ENCODE results near the gene TOX4. TPM values are rescaled to one million over a fixed set of nuclear protein-coding genes. Genes with fewer than 3 reads are reported as not detected.
A peak's percentile ranks its signal among the peaks of the same experiment; 100 is the strongest.
"Not testable (repeated sequence)": the region's sequence is repeated elsewhere in the genome, so short reads cannot be mapped to it uniquely, and the experiment has no call there.

The TOX4 gene
- total RNA-seq, 1 donor, result 36.9 TPM

- no peak for DNase-seq (ENCODE audit: low read depth in 2 of 3, low spot score in 2 of 3)
Observed at GRCh38 chr14:21528381-21529348, 51.7 kb downstream of the TOX4 start.

DNA sequence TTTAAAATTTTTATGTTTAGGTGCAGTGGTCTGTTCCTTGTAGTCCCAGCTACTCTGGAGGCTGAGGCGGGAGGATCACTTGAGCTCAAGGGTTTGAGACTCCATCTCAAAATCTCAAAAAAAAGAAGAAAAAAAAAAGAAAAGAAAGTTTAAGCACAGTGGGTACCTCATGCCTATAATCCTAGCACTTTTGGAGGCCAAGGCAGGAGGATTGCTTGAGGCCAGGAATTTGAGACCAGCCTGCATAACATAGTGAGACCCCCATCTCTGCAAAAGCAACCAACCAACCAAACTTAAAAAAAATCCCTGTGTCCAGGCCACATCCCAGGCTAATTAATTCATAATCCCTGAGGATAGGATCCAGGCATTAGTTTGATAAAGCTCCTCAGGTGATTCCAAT, 52.5 kb downstream of the TOX4 start:
- no peak for DNase-seq (ENCODE audit: low read depth in 2 of 3, low spot score in 2 of 3)

- no peak for DNase-seq (ENCODE audit: low read depth in 2 of 3, low spot score in 2 of 3)
Observed at GRCh38 chr14:21533294-21533693, 56.3 kb downstream of the TOX4 start.

DNA sequence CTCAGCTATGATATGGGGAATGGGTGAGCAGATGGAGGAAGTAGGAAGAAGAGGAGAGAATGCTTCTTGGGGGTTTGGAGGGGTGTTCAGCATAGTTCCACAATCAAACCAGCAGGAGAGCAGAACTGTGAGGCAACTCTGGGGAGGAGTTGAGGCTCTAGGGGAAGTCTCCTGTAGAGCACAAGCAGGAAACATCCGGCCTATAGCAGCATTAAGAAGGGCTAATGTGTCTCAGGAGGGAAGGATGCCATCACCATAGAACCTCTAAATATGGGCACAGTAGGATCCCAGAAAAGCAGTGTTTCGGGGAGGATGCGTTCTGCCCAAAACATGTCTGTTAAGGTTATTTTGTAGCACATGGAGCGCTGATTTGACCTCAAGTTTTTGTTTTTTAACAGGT, 57.6 kb downstream of the TOX4 start:
- peak in 1 of 3 donors; percentile 39 for DNase-seq (ENCODE audit: low read depth in 2 of 3, low spot score in 2 of 3)

GRCh38 chr14:21535545-21536417, 58.8 kb downstream of the TOX4 start:
- DNase-seq (ENCODE audit: low read depth in 2 of 3, low spot score in 2 of 3), result no peak

DNA sequence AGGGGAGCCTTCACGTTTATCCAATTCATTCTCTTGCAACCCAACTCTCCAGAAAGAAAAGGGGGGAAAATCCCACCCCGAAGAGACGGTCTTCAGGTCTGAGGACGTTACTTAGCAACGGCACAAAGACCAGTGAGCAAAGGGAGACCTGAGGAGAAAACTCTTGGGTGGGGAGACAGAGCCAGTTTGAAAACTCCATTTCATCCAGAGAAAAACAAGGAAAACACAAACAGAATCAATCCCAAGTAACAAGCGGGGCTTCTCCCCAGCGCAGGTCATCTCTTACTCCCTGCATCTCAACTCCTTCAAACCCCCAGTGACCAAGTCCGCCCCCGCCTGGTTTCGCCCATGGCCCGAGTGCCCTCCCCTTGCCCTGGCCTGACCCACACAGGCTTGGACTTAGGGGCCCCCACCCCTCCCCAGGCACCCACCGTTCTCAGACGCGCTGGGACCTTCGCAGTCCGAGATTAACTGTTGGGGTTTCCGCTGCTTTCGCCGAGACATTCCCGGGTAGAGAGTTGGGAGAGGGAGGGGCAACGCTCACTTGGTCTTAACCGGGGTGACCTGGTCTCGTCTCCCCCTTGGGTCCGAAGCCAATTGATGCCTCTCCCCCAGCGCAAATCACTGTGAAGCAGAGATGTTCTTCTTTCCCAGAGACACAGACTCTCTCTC, 59.6 kb downstream of the TOX4 start:
- no peak for DNase-seq (ENCODE audit: low read depth in 2 of 3, low spot score in 2 of 3)

GRCh38 chr14:21537090-21537424, 60.1 kb downstream of the TOX4 start:
- DNase-seq (ENCODE audit: low read depth in 2 of 3, low spot score in 2 of 3), result no peak

DNA sequence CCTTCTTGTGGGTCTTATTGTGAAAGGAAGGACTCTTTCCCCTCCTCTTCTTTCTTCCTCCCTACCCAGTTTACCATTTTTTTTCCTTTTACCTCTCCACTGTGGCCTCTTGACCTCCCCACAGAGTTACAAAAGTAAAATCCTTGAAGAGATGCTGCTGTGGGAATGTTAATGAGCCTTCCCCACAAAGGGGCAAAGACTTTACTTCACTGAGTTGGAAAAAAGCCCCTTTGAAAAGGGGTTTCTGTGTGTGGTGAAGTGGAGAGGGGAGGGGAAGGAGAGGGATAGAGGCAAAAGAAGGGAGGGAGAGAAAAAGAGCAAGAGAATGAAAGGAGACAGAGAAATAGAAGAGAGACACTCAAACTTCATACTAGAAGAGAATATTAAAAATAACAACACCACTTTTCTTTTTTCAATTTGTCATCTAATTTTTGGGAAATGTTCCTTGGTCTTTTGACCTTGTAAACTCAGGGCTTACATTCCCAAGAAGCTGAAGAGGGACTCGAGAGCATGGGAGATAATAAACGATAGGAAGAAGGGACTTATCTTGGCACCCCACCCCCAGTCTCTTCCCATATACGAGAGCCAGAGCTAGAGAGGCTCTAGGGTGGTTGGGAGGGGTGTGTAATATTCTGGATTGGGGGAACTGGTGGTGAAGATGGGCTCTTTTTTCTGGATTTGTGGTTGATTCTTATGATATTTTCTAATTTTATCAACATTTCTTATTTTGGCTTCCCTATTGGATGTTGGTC, 62.4 kb downstream of the TOX4 start:
- no peak for DNase-seq (ENCODE audit: low read depth in 2 of 3, low spot score in 2 of 3)

GRCh38 chr14:21541413-21542074, 64.5 kb downstream of the TOX4 start:
- DNase-seq (ENCODE audit: low read depth in 2 of 3, low spot score in 2 of 3), result no peak

- DNase-seq (ENCODE audit: low read depth in 2 of 3, low spot score in 2 of 3), result no peak
Observed at GRCh38 chr14:21543521-21543960, 66.5 kb downstream of the TOX4 start.

GRCh38 chr14:21543963-21544362, 67.0 kb downstream of the TOX4 start:
- no peak for DNase-seq (ENCODE audit: low read depth in 2 of 3, low spot score in 2 of 3)

GRCh38 chr14:21544588-21544987, 67.6 kb downstream of the TOX4 start:
- not testable (repeated sequence) for DNase-seq (ENCODE audit: low read depth in 2 of 3, low spot score in 2 of 3)

Small RNA genes lying within 50 kb of the gene (small RNA-seq; reads per million reads assigned to genes)
- gene RN7SL650P, result not detected

Other genes with a start within 250 kb of the TOX4 start
- gene HNRNPC, start 207.8 kb upstream of the TOX4 start, total RNA-seq, result 273 TPM
- under 0.01 TPM for gene RPGRIP1, start 197.1 kb upstream of the TOX4 start, total RNA-seq
- 50.4 TPM for gene SUPT16H, start 93.2 kb upstream of the TOX4 start, total RNA-seq
- gene CHD8, start 21.1 kb upstream of the TOX4 start, total RNA-seq, result 78.6 TPM
- gene RAB2B, start 236 bp upstream of the TOX4 start, total RNA-seq, result 19.1 TPM
- 126 TPM for gene METTL3, start 34.1 kb downstream of the TOX4 start, total RNA-seq
- 7.0 TPM for gene SALL2, start 49.2 kb downstream of the TOX4 start, total RNA-seq
- not detected for gene OR10G3, start 102.9 kb downstream of the TOX4 start, total RNA-seq
- not detected for gene OR10G2, start 157.7 kb downstream of the TOX4 start, total RNA-seq
- gene OR4E2, start 176.6 kb downstream of the TOX4 start, total RNA-seq, result under 0.01 TPM
- 0.27 TPM for gene OR4E1, start 196.6 kb downstream of the TOX4 start, total RNA-seq